ENCODE measurements around the gene PPP4R4. TPM values are rescaled to one million over a fixed set of nuclear protein-coding genes. Genes with fewer than 3 reads are reported as not detected.

PPP4R4 gene
- total and polyA plus RNA-seq, 2 of the 4 experiments (the other 2 are of a cell fraction) = 0.17 to 0.36 TPM

- H3K9me3 ChIP-seq (ENCODE audit: control insufficient read depth, insufficient read depth, low read length) = no peaks in the 10 kb centered on the region
- CTCF ChIA-PET = no interaction called here
- no peak overlapping the region for H3K27ac ChIP-seq (ENCODE audit: insufficient read depth, low read length)
- H3K23ac ChIP-seq (ENCODE audit: low read depth, low read length) = no peak overlapping the region; the same call in 1 of the 2 replicates
- POLR2A ChIA-PET (ENCODE audit: unreplicated experiment) = no interaction called here
- H3K18ac ChIP-seq (ENCODE audit: low read depth, low read length) = no peak overlapping the region
- TF ChIP-seq RCOR1 (IDR thresholded peaks at IDR 0.05; ENCODE audit: insufficient replicate concordance, low read length) (no peak), RFX5 (IDR thresholded peaks at IDR 0.05; ENCODE audit: low read depth, low read length) (no peak), MAZ (IDR thresholded peaks at IDR 0.05; ENCODE audit: borderline replicate concordance, low read depth, low read length) (no peak), CHD1 (IDR thresholded peaks at IDR 0.05; ENCODE audit: low read depth, low read length) (no peak)
- TF ChIP-seq, protein P1, sequence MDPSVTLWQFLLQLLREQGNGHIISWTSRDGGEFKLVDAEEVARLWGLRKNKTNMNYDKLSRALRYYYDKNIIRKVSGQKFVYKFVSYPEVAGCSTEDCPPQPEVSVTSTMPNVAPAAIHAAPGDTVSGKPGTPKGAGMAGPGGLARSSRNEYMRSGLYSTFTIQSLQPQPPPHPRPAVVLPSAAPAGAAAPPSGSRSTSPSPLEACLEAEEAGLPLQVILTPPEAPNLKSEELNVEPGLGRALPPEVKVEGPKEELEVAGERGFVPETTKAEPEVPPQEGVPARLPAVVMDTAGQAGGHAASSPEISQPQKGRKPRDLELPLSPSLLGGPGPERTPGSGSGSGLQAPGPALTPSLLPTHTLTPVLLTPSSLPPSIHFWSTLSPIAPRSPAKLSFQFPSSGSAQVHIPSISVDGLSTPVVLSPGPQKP (IDR thresholded peaks at IDR 0.05; ENCODE audit: borderline replicate concordance, low read depth, low read length) = no peak
- H4K20me1 ChIP-seq (ENCODE audit: insufficient read depth, low read length) = no peaks in the 10 kb centered on the region
- H2BK15ac ChIP-seq (ENCODE audit: low read depth, low read length) = no peak overlapping the region
- intact Hi-C loops (cut with micrococcal nuclease) = no loop called here
- no peak overlapping the region for H3K9ac ChIP-seq (ENCODE audit: low read depth, low read length)
- BruUV-seq (replicated peaks) = no TSS peak
- H3K4me3 ChIP-seq (ENCODE audit: insufficient read depth, low read depth, low read length) = no peak overlapping the region
- ATAC-seq (ENCODE audit: low read depth) = no peak
- no peak overlapping the region for H2AFZ ChIP-seq (replicated peaks; ENCODE audit: low read length, poor library complexity)
- H3K79me1 ChIP-seq (ENCODE audit: low read depth in 1 of 2, low read length in 2 of 2) = no peaks in the 10 kb centered on the region
- in situ Hi-C loops (cut with MboI; ENCODE audit: low sequenced_read_pairs) = no loop called here
- H2AK5ac ChIP-seq (ENCODE audit: low read depth, low read length) = no peak overlapping the region
- no peak overlapping the region for H2AK9ac ChIP-seq (replicated peaks; ENCODE audit: low read depth, low read length, poor library complexity)
- DNase-seq = no peak
- no peak overlapping the region for H2BK5ac ChIP-seq (ENCODE audit: low read depth, low read length, poor library complexity, severe bottlenecking)
- H4K91ac ChIP-seq (ENCODE audit: insufficient read depth, low read depth, low read length) = no peak overlapping the region
- H4K5ac ChIP-seq (ENCODE audit: low read depth, low read length) = no peak overlapping the region
- no peak overlapping the region for H3K56ac ChIP-seq (ENCODE audit: extremely low read depth, insufficient read depth, low read length)
- peaks cover 32% of the 10 kb centered on the region for H3K27me3 ChIP-seq (ENCODE audit: control insufficient read depth, insufficient read depth, low read length)
- peaks cover 3% of the 10 kb centered on the region; the same call in 1 of the 2 replicates for H3K4me1 ChIP-seq (ENCODE audit: control insufficient read depth, insufficient read depth, low read length)
- no peak overlapping the region for H3K4ac ChIP-seq (ENCODE audit: low read depth, low read length)
- no peak overlapping the region for H2BK20ac ChIP-seq (ENCODE audit: low read depth, low read length)
- no peaks in the 10 kb centered on the region; the same call in 1 of the 2 replicates for H3K9me1 ChIP-seq (ENCODE audit: insufficient read depth, low read length)
- no peaks in the 10 kb centered on the region for H3K36me3 ChIP-seq (ENCODE audit: control insufficient read depth, insufficient read depth, low read length)
- WGBS, 2 experiments (ENCODE audit: extremely low coverage in 2 of 2, insufficient read length in 1 of 2) = no CpG with 5 or more reads among the region's 3 CpGs
- no peak overlapping the region for H3K14ac ChIP-seq (replicated peaks; ENCODE audit: low read depth, low read length)
- dilution Hi-C loops (cut with HindIII; ENCODE audit: low sequenced_read_pairs, unreplicated experiment) = no loop called here
- no peak overlapping the region for H2BK120ac ChIP-seq (ENCODE audit: low read depth, low read length)
- no peak overlapping the region for H3K4me2 ChIP-seq (ENCODE audit: low read depth, low read length)
- no peak overlapping the region for H4K8ac ChIP-seq (ENCODE audit: low read depth in 2 of 2, low read length in 2 of 2)
Measured at GRCh38 chr14:94165744-94166143, 8.4 kb upstream of the PPP4R4 start.

Measured in IMR-90 (cell line).